DMS79 treated with DMSO at 0.1 percent for 48 hours (cell line): ENCODE data around the gene TENM3.

Experiments
- DNase-seq: peaks from one replicate; lab custom pipeline; 2025; lab: John Stamatoyannopoulos, UW

Gene TENM3

GRCh38 chr4:182845618-182846017 lies 602.4 kb downstream of the TENM3 start:
- no peak for DNase-seq

GRCh38 chr4:182846036-182846435 lies 602.8 kb downstream of the TENM3 start:
- DNase-seq, result no peak

- no peak for DNase-seq
Observed at GRCh38 chr4:182847576-182848450, 604.6 kb downstream of the TENM3 start.

- DNase-seq, result no peak
Observed at GRCh38 chr4:182848685-182849084, 605.5 kb downstream of the TENM3 start.
